Parathyroid adenoma (tissue), 2 donors: ENCODE results near the gene TMEM138.

Experiments used
- H2AFZ ChIP-seq: fragments of 300-600 bp; sonication (generic); one replicate; pipeline ENCODE4 v1.7.0; 2017; ENCODE audit warnings: antibody characterized with exemption, mild to moderate bottlenecking
- H3K27ac ChIP-seq: fragments of 300-600 bp; sonication (generic); one replicate; pipeline ENCODE4 v1.7.0; 2017
- H3K27me3 ChIP-seq: fragments of 300-600 bp; sonication (generic); one replicate; pipeline ENCODE4 v1.7.0; 2017; ENCODE audit warnings: low read length; ENCODE audit not compliant: control insufficient read depth, insufficient read depth
- H3K36me3 ChIP-seq: fragments of 300-600 bp; sonication (generic); one replicate; pipeline ENCODE4 v1.7.0; 2017; ENCODE audit warnings: low read length; ENCODE audit not compliant: control insufficient read depth, insufficient read depth
- H3K4me1 ChIP-seq: fragments of 300-600 bp; sonication (generic); one replicate; pipeline ENCODE4 v1.7.0; 2017; ENCODE audit warnings: control low read depth
- H3K4me2 ChIP-seq: fragments of 300-600 bp; sonication (generic); one replicate; pipeline ENCODE4 v1.7.0; 2017; ENCODE audit warnings: low read length
- H3K4me3 ChIP-seq: fragments of 300-600 bp; sonication (generic); one replicate; pipeline ENCODE4 v1.7.0; 2017; ENCODE audit warnings: low read depth, low read length
- H3K79me2 ChIP-seq: fragments of 300-600 bp; sonication (generic); one replicate; pipeline ENCODE4 v1.7.0; 2017; ENCODE audit warnings: control low read depth
- H3K9ac ChIP-seq: fragments of 300-600 bp; sonication (generic); one replicate; pipeline ENCODE4 v1.7.0; 2017; ENCODE audit warnings: mild to moderate bottlenecking
- H3K9me3 ChIP-seq: fragments of 300-600 bp; sonication (generic); one replicate; pipeline ENCODE4 v1.7.0; 2017; ENCODE audit warnings: low read length; ENCODE audit not compliant: control insufficient read depth
- CTCF ChIP-seq: fragments of 300-600 bp; sonication (generic); IDR thresholded peaks from one replicate; pipeline ENCODE4 v1.7.0; 2017; ENCODE audit warnings: antibody characterized with exemption, mild to moderate bottlenecking
- donor health status: primary hyperparathyroidism.

Gene TMEM138

GRCh38 chr11:61361237-61361740, 885 bp upstream of the TMEM138 start:
- no peaks in the 10 kb centered on the region for H3K36me3 ChIP-seq
- TF ChIP-seq CTCF = no peak
- no peaks in the 10 kb centered on the region for H3K9me3 ChIP-seq
- H3K27ac ChIP-seq = peak overlapping the region; percentile 99
- peak overlapping the region; percentile 90 for H3K4me3 ChIP-seq
- H2AFZ ChIP-seq = peak overlapping the region; percentile 91
- H3K4me2 ChIP-seq = peak overlapping the region; percentile 97
- H3K79me2 ChIP-seq = no peaks in the 10 kb centered on the region
- H3K27me3 ChIP-seq = no peaks in the 10 kb centered on the region
- H3K9ac ChIP-seq = no peak overlapping the region
- no peaks in the 10 kb centered on the region for H3K4me1 ChIP-seq

- Histone ChIP-seq H2AFZ (peak overlapping the region; percentile 91), H3K27ac (peak overlapping the region; percentile 99), H3K4me2 (peak overlapping the region; percentile 97), H3K4me1 (no peaks in the 10 kb centered on the region), H3K9me3 (no peaks in the 10 kb centered on the region), H3K4me3 (peak overlapping the region; percentile 90), H3K36me3 (no peaks in the 10 kb centered on the region), H3K9ac (peak overlapping the region; percentile 95), H3K79me2 (no peaks in the 10 kb centered on the region), H3K27me3 (no peaks in the 10 kb centered on the region)
- no peak for TF ChIP-seq CTCF
These were observed 335 bp downstream of the TMEM138 start for GRCh38 chr11:61362542-61362875.

GRCh38 chr11:61364012-61364675, 2.0 kb downstream of the TMEM138 start:
- TF ChIP-seq CTCF = no peak
- Histone ChIP-seq H3K36me3 (no peaks in the 10 kb centered on the region), H3K4me1 (no peaks in the 10 kb centered on the region), H3K4me2 (no peak overlapping the region), H3K79me2 (no peaks in the 10 kb centered on the region), H3K9me3 (no peaks in the 10 kb centered on the region), H3K4me3 (no peak overlapping the region), H3K27me3 (no peaks in the 10 kb centered on the region), H3K9ac (no peak overlapping the region), H2AFZ (no peak overlapping the region), H3K27ac (no peak overlapping the region)

GRCh38 chr11:61367406-61367805, 5.2 kb downstream of the TMEM138 start:
- Histone ChIP-seq H3K9me3 (no peaks in the 10 kb centered on the region), H3K4me2 (no peak overlapping the region), H3K27ac (no peak overlapping the region), H3K4me1 (no peaks in the 10 kb centered on the region), H3K79me2 (no peaks in the 10 kb centered on the region), H3K36me3 (no peaks in the 10 kb centered on the region), H3K9ac (no peak overlapping the region), H3K27me3 (no peaks in the 10 kb centered on the region), H3K4me3 (no peak overlapping the region), H2AFZ (no peak overlapping the region)
- no peak for TF ChIP-seq CTCF

GRCh38 chr11:61368646-61369045, 6.5 kb downstream of the TMEM138 start:
- no peaks in the 10 kb centered on the region for H3K36me3 ChIP-seq
- no peak overlapping the region for H3K9ac ChIP-seq
- no peaks in the 10 kb centered on the region for H3K79me2 ChIP-seq
- no peaks in the 10 kb centered on the region for H3K9me3 ChIP-seq
- H3K4me2 ChIP-seq = no peak overlapping the region
- no peak overlapping the region for H3K4me3 ChIP-seq
- no peaks in the 10 kb centered on the region for H3K27me3 ChIP-seq
- H2AFZ ChIP-seq = no peak overlapping the region
- no peak for TF ChIP-seq CTCF
- H3K27ac ChIP-seq = no peak overlapping the region
- no peaks in the 10 kb centered on the region for H3K4me1 ChIP-seq
